Caco-2 (cell line): Measurements from ENCODE around the gene LIPK. TPM values are rescaled to one million over a fixed set of nuclear protein-coding genes. Genes with fewer than 3 reads are reported as not detected.

Source experiments
- BruUV-seq: library from RNA; stranded (reverse); fragments of 400-500 nt; replicated peaks from 2 replicates; lab custom pipeline; 2021; lab: Mats Ljungman, UMichigan
- CTCF ChIA-PET: fragments of 300-600 bp; sonication (Branson Sonifier 250); formaldehyde crosslinking; loops from one replicate; lab custom pipeline; 2022; ENCODE audit warnings: antibody characterized with exemption; lab: Charles Lee
- POLR2A ChIA-PET: fragments of 300-600 bp; sonication (Branson Sonifier 250); formaldehyde crosslinking; loops from one replicate; lab custom pipeline; 2022; ENCODE audit warnings: antibody characterized with exemption; lab: Charles Lee
- DNase-seq, 2 experiments: peaks; one replicate each; pipeline versions ENCODE4 v3.0.0 to v3.0.0-alpha.2; 2020 to 2022
- H3K27me3 ChIP-seq: replicated peaks from 2 replicates; pipeline ENCODE4 v1.6.0; 2011; ENCODE audit warnings: low read length; ENCODE audit not compliant: control insufficient read depth, insufficient read depth
- H3K36me3 ChIP-seq: 2 replicates; pipeline ENCODE4 v1.5.1; 2011; ENCODE audit warnings: low read length; ENCODE audit not compliant: control insufficient read depth, insufficient read depth
- H3K4me1 ChIP-seq: fragments of 250-450 bp; sonication (Bioruptor Pico); 2 replicates; pipeline ENCODE4 v1.5.1; 2020; ENCODE audit warnings: mild to moderate bottlenecking
- H3K4me3 ChIP-seq: 2 replicates; pipeline ENCODE4 v1.5.1; 2011; ENCODE audit warnings: low read depth, mild to moderate bottlenecking, control low read depth, low read length
- H3K9me3 ChIP-seq: fragments of 250-450 bp; sonication (Bioruptor Pico); 2 replicates; pipeline ENCODE4 v1.5.1; 2020; ENCODE audit warnings: mild to moderate bottlenecking, moderate library complexity
- H3K27ac Mint-ChIP-seq: one replicate; pipeline ENCODE4 v1.8.0; 2022; ENCODE audit warnings: mixed read lengths; ENCODE audit not compliant: unreplicated experiment
- H3K27me3 Mint-ChIP-seq: one replicate; pipeline ENCODE4 v1.8.0; 2022; ENCODE audit warnings: mixed read lengths; ENCODE audit not compliant: insufficient read depth, unreplicated experiment
- H3K36me3 Mint-ChIP-seq: one replicate; pipeline ENCODE4 v1.8.0; 2022; ENCODE audit warnings: mild to moderate bottlenecking, mixed read lengths; ENCODE audit not compliant: insufficient read depth, unreplicated experiment
- H3K4me1 Mint-ChIP-seq: one replicate; pipeline ENCODE4 v1.8.0; 2022; ENCODE audit warnings: low read depth, mixed read lengths; ENCODE audit not compliant: unreplicated experiment
- H3K4me3 Mint-ChIP-seq: one replicate; pipeline ENCODE4 v1.8.0; 2022; ENCODE audit warnings: mild to moderate bottlenecking, moderate library complexity, mixed read lengths; ENCODE audit not compliant: unreplicated experiment
- H3K9me3 Mint-ChIP-seq: one replicate; pipeline ENCODE4 v1.8.0; 2022; ENCODE audit warnings: mixed read lengths; ENCODE audit not compliant: unreplicated experiment
- intact Hi-C: fragments of 100-400 bp; cut with micrococcal nuclease; formaldehyde crosslinking; loops from one replicate; pipeline ENCODE4 v1.10.0; 2022; ENCODE audit not compliant: unreplicated experiment
- total RNA-seq: library from RNA; stranded (reverse); gene quantifications from 2 replicates; pipeline ENCODE4 v1.2.3, GENCODE V29; 2022
- TF ChIP-seq, protein P1 (sequence below), 2 experiments: fragments of 200-600 bp in 1 of 2; IDR thresholded peaks; 1 replicate in 1 of 2; 2 replicates in 1 of 2; pipeline versions ENCODE4 v1.5.1 to v1.8.0; 2011 to 2022; ENCODE audit warnings: antibody characterized with exemption in 1 of 2, control low read depth in 1 of 2, inconsistent platforms in 1 of 2, low read depth in 1 of 2, low read length in 1 of 2, mild to moderate bottlenecking in 1 of 2, moderate library complexity in 1 of 2; ENCODE audit not compliant: insufficient read depth in 1 of 2, severe bottlenecking in 1 of 2, unreplicated experiment in 1 of 2

Gene LIPK
- total RNA-seq, 1 experiment from 2014 or later = not detected

GRCh38 chr10:88755753-88756152 lies 49.7 kb downstream of the LIPK start:
- TF ChIP-seq, protein P1, sequence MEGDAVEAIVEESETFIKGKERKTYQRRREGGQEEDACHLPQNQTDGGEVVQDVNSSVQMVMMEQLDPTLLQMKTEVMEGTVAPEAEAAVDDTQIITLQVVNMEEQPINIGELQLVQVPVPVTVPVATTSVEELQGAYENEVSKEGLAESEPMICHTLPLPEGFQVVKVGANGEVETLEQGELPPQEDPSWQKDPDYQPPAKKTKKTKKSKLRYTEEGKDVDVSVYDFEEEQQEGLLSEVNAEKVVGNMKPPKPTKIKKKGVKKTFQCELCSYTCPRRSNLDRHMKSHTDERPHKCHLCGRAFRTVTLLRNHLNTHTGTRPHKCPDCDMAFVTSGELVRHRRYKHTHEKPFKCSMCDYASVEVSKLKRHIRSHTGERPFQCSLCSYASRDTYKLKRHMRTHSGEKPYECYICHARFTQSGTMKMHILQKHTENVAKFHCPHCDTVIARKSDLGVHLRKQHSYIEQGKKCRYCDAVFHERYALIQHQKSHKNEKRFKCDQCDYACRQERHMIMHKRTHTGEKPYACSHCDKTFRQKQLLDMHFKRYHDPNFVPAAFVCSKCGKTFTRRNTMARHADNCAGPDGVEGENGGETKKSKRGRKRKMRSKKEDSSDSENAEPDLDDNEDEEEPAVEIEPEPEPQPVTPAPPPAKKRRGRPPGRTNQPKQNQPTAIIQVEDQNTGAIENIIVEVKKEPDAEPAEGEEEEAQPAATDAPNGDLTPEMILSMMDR (IDR thresholded peaks at IDR 0.05; ENCODE audit: insufficient read depth in 1 of 2, low read depth in 1 of 2, low read length in 1 of 2, severe bottlenecking in 1 of 2, unreplicated experiment in 1 of 2) = no peak
- Mint-ChIP-seq H3K27me3 (peaks cover 3% of the 10 kb centered on the region), H3K36me3 (no peaks in the 10 kb centered on the region), H3K9me3 (no peaks in the 10 kb centered on the region), H3K27ac (no peak overlapping the region), H3K4me1 (no peaks in the 10 kb centered on the region), H3K4me3 (no peak overlapping the region)
- no TSS peak for BruUV-seq
- ChIA-PET POLR2A (no interaction called here), CTCF (no interaction called here)
- no peak overlapping the region for H3K4me3 ChIP-seq
- no peaks in the 10 kb centered on the region for H3K27me3 ChIP-seq
- no peak for DNase-seq
- intact Hi-C loops = no loop called here
- H3K9me3 ChIP-seq = no peaks in the 10 kb centered on the region
- no peaks in the 10 kb centered on the region for H3K4me1 ChIP-seq
- no peaks in the 10 kb centered on the region for H3K36me3 ChIP-seq

GRCh38 chr10:88756660-88757059 lies 50.6 kb downstream of the LIPK start:
- POLR2A ChIA-PET = no interaction called here
- Histone ChIP-seq H3K9me3 (no peaks in the 10 kb centered on the region), H3K27me3 (no peaks in the 10 kb centered on the region), H3K4me3 (no peak overlapping the region), H3K36me3 (no peaks in the 10 kb centered on the region), H3K4me1 (no peaks in the 10 kb centered on the region)
- intact Hi-C loops = no loop called here
- CTCF ChIA-PET = no interaction called here
- H3K4me3 Mint-ChIP-seq = no peak overlapping the region
- TF ChIP-seq, protein P1 (IDR thresholded peaks at IDR 0.05; ENCODE audit: insufficient read depth in 1 of 2, low read depth in 1 of 2, low read length in 1 of 2, severe bottlenecking in 1 of 2, unreplicated experiment in 1 of 2) = no peak
- no peak overlapping the region for H3K27ac Mint-ChIP-seq
- no TSS peak for BruUV-seq
- peaks cover 3% of the 10 kb centered on the region for H3K27me3 Mint-ChIP-seq
- no peaks in the 10 kb centered on the region for H3K4me1 Mint-ChIP-seq
- DNase-seq = no peak
- H3K36me3 Mint-ChIP-seq = no peaks in the 10 kb centered on the region
- H3K9me3 Mint-ChIP-seq = no peaks in the 10 kb centered on the region

DNA sequence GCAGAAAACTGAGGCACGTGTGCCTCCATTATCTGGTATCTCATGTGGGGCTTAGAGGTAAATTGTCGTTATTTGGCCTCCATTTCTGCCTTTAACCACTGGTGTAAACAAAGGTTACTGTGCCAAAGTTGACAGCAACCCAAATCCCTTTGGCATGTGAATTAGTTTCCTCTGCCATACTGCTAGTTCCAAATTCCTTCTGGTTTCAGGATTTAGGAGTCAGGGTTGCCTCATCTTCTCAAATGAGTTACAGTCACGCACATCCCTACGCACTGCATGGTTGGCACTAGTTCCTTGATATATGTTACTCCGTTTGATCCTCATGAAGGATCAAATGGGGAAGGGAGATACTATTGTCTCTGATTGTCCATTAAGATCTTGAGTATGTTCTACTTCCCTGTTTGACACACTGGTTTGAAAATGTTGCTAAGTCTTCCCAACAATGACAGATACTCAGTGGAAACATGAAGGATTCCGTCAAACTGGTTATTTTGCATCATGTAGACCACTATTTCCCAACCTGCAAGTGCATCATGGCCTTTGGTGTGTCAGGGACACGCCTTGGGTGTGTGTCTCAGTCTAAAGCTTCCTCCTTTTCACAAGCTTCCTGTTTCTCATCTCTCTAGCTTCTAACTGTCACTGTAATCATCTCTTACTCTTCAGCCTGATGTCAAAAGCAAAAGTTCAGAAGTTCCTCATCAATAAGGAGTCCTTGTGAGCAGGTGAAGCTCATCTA lies 53.5 kb downstream of the LIPK start, which contains the start of gene LIPN:
LIPN (plus strand) TSS at position 655 of the 736 bp plus-strand sequence. CDS start 1,386 bp downstream, outside the sequence.
- Histone ChIP-seq H3K9me3 (no peaks in the 10 kb centered on the region), H3K36me3 (no peaks in the 10 kb centered on the region), H3K27me3 (no peaks in the 10 kb centered on the region), H3K4me1 (no peaks in the 10 kb centered on the region), H3K4me3 (no peak within 1 kb of the TSS)
- ChIA-PET POLR2A (no interaction called here), CTCF (no interaction called here)
- no peak within 1 kb of the TSS for H3K27ac Mint-ChIP-seq
- H3K4me1 Mint-ChIP-seq = no peaks in the 10 kb centered on the region
- H3K36me3 Mint-ChIP-seq = no peaks in the 10 kb centered on the region
- TF ChIP-seq, protein P1 (IDR thresholded peaks at IDR 0.05; ENCODE audit: insufficient read depth in 1 of 2, low read depth in 1 of 2, low read length in 1 of 2, severe bottlenecking in 1 of 2, unreplicated experiment in 1 of 2) = no peak
- no peak for DNase-seq
- BruUV-seq = no TSS peak
- H3K9me3 Mint-ChIP-seq = no peaks in the 10 kb centered on the region
- H3K27me3 Mint-ChIP-seq = peaks cover 3% of the 10 kb centered on the region
- intact Hi-C loops = no loop called here
- H3K4me3 Mint-ChIP-seq = no peak within 1 kb of the TSS
